NB4 (cell line): ENCODE measurements around the gene ZIC4.

Experiments
- POLR2A ChIP-seq: IDR thresholded peaks from 2 replicates; pipeline ENCODE4 v1.6.1; 2011; ENCODE audit warnings: mild to moderate bottlenecking; ENCODE audit not compliant: insufficient read length; ENCODE audit errors: extremely low read depth
- TF ChIP-seq, protein P1 (sequence below): IDR thresholded peaks from one replicate; pipeline ENCODE4 v1.5.1; 2012; ENCODE audit warnings: low read depth, low read length

GRCh38 chr3:147423537-147423797 is 17.1 kb upstream of the ZIC4 start:
- TF ChIP-seq, protein P1, sequence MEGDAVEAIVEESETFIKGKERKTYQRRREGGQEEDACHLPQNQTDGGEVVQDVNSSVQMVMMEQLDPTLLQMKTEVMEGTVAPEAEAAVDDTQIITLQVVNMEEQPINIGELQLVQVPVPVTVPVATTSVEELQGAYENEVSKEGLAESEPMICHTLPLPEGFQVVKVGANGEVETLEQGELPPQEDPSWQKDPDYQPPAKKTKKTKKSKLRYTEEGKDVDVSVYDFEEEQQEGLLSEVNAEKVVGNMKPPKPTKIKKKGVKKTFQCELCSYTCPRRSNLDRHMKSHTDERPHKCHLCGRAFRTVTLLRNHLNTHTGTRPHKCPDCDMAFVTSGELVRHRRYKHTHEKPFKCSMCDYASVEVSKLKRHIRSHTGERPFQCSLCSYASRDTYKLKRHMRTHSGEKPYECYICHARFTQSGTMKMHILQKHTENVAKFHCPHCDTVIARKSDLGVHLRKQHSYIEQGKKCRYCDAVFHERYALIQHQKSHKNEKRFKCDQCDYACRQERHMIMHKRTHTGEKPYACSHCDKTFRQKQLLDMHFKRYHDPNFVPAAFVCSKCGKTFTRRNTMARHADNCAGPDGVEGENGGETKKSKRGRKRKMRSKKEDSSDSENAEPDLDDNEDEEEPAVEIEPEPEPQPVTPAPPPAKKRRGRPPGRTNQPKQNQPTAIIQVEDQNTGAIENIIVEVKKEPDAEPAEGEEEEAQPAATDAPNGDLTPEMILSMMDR: no peak
- TF ChIP-seq POLR2A: no peak
